HFFc6 (cell line): ENCODE data around the gene IQCF6. TPM values are rescaled to one million over a fixed set of nuclear protein-coding genes. Genes with fewer than 3 reads are reported as not detected.
"Not testable (repeated sequence)": the region's sequence is repeated elsewhere in the genome, so short reads cannot be mapped to it uniquely, and the experiment has no call there.

Source experiments
- DNase-seq: peaks from one replicate; pipeline ENCODE4 v3.0.0-alpha.2; 2018
- H3K27ac Mint-ChIP-seq: 2 replicates; pipeline ENCODE4 v1.8.0; 2020; ENCODE audit warnings: mild to moderate bottlenecking, mixed read lengths
- H3K27me3 Mint-ChIP-seq: 2 replicates; pipeline ENCODE4 v1.8.0; 2021; ENCODE audit warnings: mild to moderate bottlenecking, moderate library complexity, mixed read lengths; ENCODE audit not compliant: insufficient read depth
- H3K36me3 Mint-ChIP-seq: 2 replicates; pipeline ENCODE4 v1.8.0; 2021; ENCODE audit warnings: low read depth, mixed read lengths
- H3K4me1 Mint-ChIP-seq: 2 replicates; pipeline ENCODE4 v1.8.0; 2020; ENCODE audit warnings: low read depth, mixed read lengths
- H3K4me3 Mint-ChIP-seq: 2 replicates; pipeline ENCODE4 v1.8.0; 2020; ENCODE audit warnings: mild to moderate bottlenecking, moderate library complexity, mixed read lengths
- H3K9me3 Mint-ChIP-seq: 2 replicates; pipeline ENCODE4 v1.8.0; 2020; ENCODE audit warnings: mild to moderate bottlenecking, mixed read lengths
- total RNA-seq, 6 experiments: library from RNA; stranded (reverse); fragmentation: NEBNext Ultra II Directional; extraction: Animal tissue kit (Norgen Biotek cat#: 25700); gene quantifications; 2 replicates in 1 of 6; 3 replicates in 5 of 6; pipeline ENCODE4 v1.2.3, GENCODE V29; 2021
- TF ChIP-seq, protein P1 (sequence below): fragments of 200-600 bp; sonication (generic); IDR thresholded peaks from 2 replicates; pipeline ENCODE4 v1.5.0; 2021; ENCODE audit warnings: antibody characterized with exemption, mild to moderate bottlenecking

IQCF6 gene
- total RNA-seq, 6 experiments from 2014 or later = not detected

DNA sequence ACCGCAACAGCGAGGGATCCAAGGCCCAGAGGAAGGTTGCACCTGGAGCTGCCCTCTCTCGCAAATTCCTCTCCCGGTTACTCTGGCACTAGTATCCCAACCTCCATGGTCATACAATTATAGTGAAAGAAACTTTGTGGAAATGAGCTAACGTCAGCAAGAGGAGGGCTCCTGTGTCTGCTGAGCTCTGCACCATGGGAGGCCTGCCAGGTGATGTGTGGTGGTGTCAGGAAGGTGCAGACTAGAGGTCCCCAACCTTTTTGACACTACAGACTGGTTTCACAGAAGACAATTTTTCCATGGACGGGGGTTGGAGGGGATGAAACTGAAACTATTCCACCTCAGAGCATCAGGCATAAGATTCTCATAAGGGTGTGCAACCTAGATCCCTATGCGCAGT lies 13.2 kb upstream of the IQCF6 start:
- no peak for DNase-seq
- no peaks in the 10 kb centered on the region for H3K9me3 Mint-ChIP-seq
- H3K27ac Mint-ChIP-seq = no peak overlapping the region
- H3K36me3 Mint-ChIP-seq = no peaks in the 10 kb centered on the region
- H3K27me3 Mint-ChIP-seq = peaks cover 13% of the 10 kb centered on the region
- TF ChIP-seq, protein P1, sequence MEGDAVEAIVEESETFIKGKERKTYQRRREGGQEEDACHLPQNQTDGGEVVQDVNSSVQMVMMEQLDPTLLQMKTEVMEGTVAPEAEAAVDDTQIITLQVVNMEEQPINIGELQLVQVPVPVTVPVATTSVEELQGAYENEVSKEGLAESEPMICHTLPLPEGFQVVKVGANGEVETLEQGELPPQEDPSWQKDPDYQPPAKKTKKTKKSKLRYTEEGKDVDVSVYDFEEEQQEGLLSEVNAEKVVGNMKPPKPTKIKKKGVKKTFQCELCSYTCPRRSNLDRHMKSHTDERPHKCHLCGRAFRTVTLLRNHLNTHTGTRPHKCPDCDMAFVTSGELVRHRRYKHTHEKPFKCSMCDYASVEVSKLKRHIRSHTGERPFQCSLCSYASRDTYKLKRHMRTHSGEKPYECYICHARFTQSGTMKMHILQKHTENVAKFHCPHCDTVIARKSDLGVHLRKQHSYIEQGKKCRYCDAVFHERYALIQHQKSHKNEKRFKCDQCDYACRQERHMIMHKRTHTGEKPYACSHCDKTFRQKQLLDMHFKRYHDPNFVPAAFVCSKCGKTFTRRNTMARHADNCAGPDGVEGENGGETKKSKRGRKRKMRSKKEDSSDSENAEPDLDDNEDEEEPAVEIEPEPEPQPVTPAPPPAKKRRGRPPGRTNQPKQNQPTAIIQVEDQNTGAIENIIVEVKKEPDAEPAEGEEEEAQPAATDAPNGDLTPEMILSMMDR = no peak
- H3K4me3 Mint-ChIP-seq = no peak overlapping the region
- H3K4me1 Mint-ChIP-seq = no peaks in the 10 kb centered on the region; the same call in 1 of the 2 replicates

DNA sequence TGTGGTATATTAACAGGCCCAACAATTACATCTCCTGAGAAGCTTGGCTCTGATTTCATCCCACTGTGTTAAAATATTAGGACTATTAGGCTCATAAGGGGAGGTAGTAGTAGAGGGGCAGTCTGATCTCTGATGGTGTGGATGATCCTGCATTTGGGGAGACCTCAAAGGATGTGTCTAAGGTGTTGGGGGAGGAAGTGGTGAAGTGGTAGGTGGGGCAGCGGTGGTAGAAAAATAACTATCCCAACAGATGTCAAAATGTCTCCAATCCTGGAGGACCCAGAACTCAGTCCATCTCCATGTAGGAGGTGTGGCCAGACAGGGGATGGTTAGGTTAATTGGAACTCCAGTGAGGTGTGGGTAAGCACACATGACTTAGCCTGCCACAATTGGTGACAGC lies 10.4 kb upstream of the IQCF6 start:
- TF ChIP-seq, protein P1 = no peak
- H3K4me3 Mint-ChIP-seq = no peak overlapping the region

DNA sequence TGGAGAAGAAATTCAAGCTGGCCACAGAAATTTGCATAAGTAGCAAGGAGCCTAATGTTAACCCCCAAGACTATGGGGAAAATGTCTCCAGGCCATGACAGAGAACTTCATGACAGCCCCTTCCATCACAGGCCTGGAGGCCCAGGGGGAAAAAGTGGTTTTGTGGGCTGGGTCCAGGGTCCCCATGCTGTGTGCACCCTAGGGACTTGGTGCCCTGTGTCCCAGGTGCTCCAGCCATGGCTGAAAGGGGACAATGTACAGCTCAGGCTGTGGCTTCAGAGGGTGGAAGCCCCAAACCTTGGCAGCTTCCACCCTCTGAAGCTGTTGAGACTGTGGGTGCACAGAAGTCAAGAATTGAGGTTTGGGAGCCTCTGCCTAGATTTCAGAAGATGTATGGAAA lies 8.5 kb upstream of the IQCF6 start:
- H3K9me3 Mint-ChIP-seq, DNase-seq, H3K36me3 Mint-ChIP-seq, H3K4me3 Mint-ChIP-seq, H3K27ac Mint-ChIP-seq, H3K4me1 Mint-ChIP-seq: not testable (repeated sequence)
- peaks cover 11% of the 10 kb centered on the region for H3K27me3 Mint-ChIP-seq

More for the DNA sequence above, 10.4 kb upstream of the IQCF6 start:
- Mint-ChIP-seq H3K27me3 (peaks cover 10% of the 10 kb centered on the region), H3K36me3 (no peaks in the 10 kb centered on the region), H3K27ac (no peak overlapping the region), H3K4me1 (no peaks in the 10 kb centered on the region), H3K9me3 (no peaks in the 10 kb centered on the region)
- no peak for DNase-seq

DNA sequence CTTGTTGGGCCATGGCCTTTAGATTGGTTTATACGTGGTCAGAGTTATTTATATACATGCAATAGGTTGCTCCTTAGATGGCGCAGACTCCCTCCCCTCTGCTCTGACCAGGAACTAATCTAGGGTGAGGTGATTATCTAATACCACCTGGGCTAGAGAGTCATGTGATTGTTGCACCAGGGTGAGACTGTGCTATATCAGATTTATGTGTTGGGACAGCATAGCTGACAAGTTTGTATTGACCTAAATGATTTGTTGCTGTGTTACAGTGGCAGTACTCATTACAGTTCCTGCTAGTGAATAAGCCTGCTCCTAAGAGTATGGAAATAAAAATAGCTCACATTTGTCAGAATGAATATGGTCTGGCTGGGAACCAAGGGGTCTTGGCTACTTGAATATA lies 7.2 kb upstream of the IQCF6 start:
- Mint-ChIP-seq H3K4me3 (no peak overlapping the region), H3K4me1 (no peaks in the 10 kb centered on the region), H3K9me3 (no peaks in the 10 kb centered on the region), H3K27ac (no peak overlapping the region), H3K27me3 (peaks cover 8% of the 10 kb centered on the region; the same call in 1 of the 2 replicates), H3K36me3 (no peaks in the 10 kb centered on the region)
- DNase-seq = no peak
- TF ChIP-seq, protein P1 = no peak

DNA sequence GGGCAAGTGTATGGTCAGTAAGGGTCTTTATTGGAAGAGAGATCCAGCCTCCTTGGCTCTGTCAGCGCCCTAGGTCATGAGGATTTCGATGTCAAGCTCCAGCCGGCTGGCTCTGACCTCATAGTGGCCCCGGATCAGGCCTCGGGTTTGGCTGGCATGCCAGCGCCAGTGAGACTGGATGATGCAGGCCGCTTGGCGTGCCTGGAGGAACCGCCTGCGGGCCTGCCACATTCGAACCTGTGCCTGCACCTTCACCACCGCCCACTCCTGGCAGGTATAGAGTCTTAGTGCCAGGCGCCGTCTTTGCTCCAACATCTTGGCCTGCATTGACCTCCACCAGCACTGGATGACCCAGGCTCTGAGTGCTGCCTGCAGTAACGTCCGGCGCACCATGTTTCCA lies 483 bp downstream of the IQCF6 start:
- TF ChIP-seq, protein P1 = no peak
- no peak for DNase-seq
- H3K27ac Mint-ChIP-seq = no peak overlapping the region
- H3K27me3 Mint-ChIP-seq = peaks cover 10% of the 10 kb centered on the region
- no peaks in the 10 kb centered on the region for H3K36me3 Mint-ChIP-seq
- H3K9me3 Mint-ChIP-seq = no peaks in the 10 kb centered on the region
- H3K4me3 Mint-ChIP-seq = no peak overlapping the region
- no peaks in the 10 kb centered on the region for H3K4me1 Mint-ChIP-seq

DNA sequence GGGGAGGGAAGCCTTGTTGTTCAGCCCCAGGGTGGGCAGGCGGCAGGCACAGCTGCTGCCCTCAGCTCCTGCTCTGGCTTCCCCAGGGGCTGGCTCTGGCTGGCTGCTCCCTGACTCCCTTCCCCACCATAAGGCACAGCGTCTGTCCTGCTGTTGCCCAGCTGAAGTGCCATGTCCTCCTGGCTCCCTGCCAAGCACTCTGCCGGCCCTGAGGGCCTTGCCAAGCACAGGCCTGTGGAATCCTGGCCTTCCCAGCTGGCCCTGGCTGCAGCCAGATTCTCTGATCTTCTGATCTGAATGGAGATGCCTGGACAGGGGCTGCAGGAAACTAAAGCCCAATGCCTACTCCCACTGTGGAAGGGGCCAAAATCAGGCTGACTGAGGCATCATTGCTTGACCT lies 1.1 kb downstream of the IQCF6 start:
- Mint-ChIP-seq H3K27ac (no peak overlapping the region), H3K4me3 (no peak overlapping the region), H3K27me3 (peaks cover 11% of the 10 kb centered on the region), H3K36me3 (no peaks in the 10 kb centered on the region), H3K4me1 (no peaks in the 10 kb centered on the region), H3K9me3 (no peaks in the 10 kb centered on the region)
- no peak for DNase-seq
- TF ChIP-seq, protein P1 = no peak
